Activated CD8-positive, alpha-beta T cell treated with anti-CD3 and anti-CD28 coated beads for 36 hours (primary cell): Measurements from ENCODE around the gene POMT2. TPM values are rescaled to one million over a fixed set of nuclear protein-coding genes. Genes with fewer than 3 reads are reported as not detected.

Experiments
- ATAC-seq: fragments of 200-7000 bp; cut with Tn5 transposase; one replicate; pipeline ENCODE4 v1.10.0; 2021; ENCODE audit warnings: mild to moderate bottlenecking, moderate library complexity
- CTCF ChIA-PET: fragments of 350-600 bp; sonication (Branson Sonifier 250); formaldehyde crosslinking; loops from one replicate; lab custom pipeline; 2021; ENCODE audit warnings: antibody characterized with exemption; lab: Charles Lee
- POLR2A ChIA-PET: fragments of 350-600 bp; sonication (Branson Sonifier 250); formaldehyde crosslinking; loops from one replicate; lab custom pipeline; 2021; ENCODE audit warnings: antibody characterized with exemption; lab: Charles Lee
- DNase-seq: peaks from one replicate; pipeline ENCODE4 v3.0.0-alpha.2; 2020
- H3K27ac Mint-ChIP-seq: one replicate; pipeline ENCODE4 v1.8.0; 2021; ENCODE audit warnings: mild to moderate bottlenecking, mixed read lengths
- H3K27me3 Mint-ChIP-seq: one replicate; pipeline ENCODE4 v1.8.0; 2021; ENCODE audit warnings: mixed read lengths
- H3K36me3 Mint-ChIP-seq: one replicate; pipeline ENCODE4 v1.8.0; 2021; ENCODE audit warnings: low read depth, mixed read lengths
- H3K4me1 Mint-ChIP-seq: one replicate; pipeline ENCODE4 v1.8.0; 2021; ENCODE audit warnings: low read depth, mixed read lengths
- H3K4me3 Mint-ChIP-seq: one replicate; pipeline ENCODE4 v1.8.0; 2021; ENCODE audit warnings: mild to moderate bottlenecking, moderate library complexity, mixed read lengths
- H3K9me3 Mint-ChIP-seq: one replicate; pipeline ENCODE4 v1.8.0; 2021; ENCODE audit warnings: mixed read lengths
- intact Hi-C: fragments of 100-400 bp; cut with micrococcal nuclease; formaldehyde crosslinking; loops from one replicate; pipeline ENCODE4 v1.10.0; 2022
- total RNA-seq, 2 experiments: library from RNA; stranded (reverse); gene quantifications; one replicate each; pipeline ENCODE4 v1.2.3, GENCODE V29; 2021
- TF ChIP-seq, protein P1 (sequence below): fragments of 200-600 bp; IDR thresholded peaks from one replicate; pipeline ENCODE4 v1.8.0; 2022; ENCODE audit warnings: antibody characterized with exemption, mild to moderate bottlenecking

POMT2 gene
- total RNA-seq, 2 experiments from 2014 or later, result 14.2 to 15.3 TPM

- intact Hi-C loops, result no loop called here
- no peak for DNase-seq
- no peak overlapping the region for H3K4me3 Mint-ChIP-seq
- ChIA-PET POLR2A (no interaction called here), CTCF (no interaction called here)
- TF ChIP-seq, protein P1, sequence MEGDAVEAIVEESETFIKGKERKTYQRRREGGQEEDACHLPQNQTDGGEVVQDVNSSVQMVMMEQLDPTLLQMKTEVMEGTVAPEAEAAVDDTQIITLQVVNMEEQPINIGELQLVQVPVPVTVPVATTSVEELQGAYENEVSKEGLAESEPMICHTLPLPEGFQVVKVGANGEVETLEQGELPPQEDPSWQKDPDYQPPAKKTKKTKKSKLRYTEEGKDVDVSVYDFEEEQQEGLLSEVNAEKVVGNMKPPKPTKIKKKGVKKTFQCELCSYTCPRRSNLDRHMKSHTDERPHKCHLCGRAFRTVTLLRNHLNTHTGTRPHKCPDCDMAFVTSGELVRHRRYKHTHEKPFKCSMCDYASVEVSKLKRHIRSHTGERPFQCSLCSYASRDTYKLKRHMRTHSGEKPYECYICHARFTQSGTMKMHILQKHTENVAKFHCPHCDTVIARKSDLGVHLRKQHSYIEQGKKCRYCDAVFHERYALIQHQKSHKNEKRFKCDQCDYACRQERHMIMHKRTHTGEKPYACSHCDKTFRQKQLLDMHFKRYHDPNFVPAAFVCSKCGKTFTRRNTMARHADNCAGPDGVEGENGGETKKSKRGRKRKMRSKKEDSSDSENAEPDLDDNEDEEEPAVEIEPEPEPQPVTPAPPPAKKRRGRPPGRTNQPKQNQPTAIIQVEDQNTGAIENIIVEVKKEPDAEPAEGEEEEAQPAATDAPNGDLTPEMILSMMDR, result no peak
- no peak for ATAC-seq
- no peaks in the 10 kb centered on the region for H3K36me3 Mint-ChIP-seq
- H3K9me3 Mint-ChIP-seq, result no peaks in the 10 kb centered on the region
- H3K4me1 Mint-ChIP-seq, result no peaks in the 10 kb centered on the region
- H3K27me3 Mint-ChIP-seq, result no peaks in the 10 kb centered on the region
- no peak overlapping the region for H3K27ac Mint-ChIP-seq
Observed at GRCh38 chr14:77243853-77244252, 76.8 kb downstream of the POMT2 start.

GRCh38 chr14:77242752-77243151 lies 77.9 kb downstream of the POMT2 start:
- H3K4me1 Mint-ChIP-seq, result no peaks in the 10 kb centered on the region
- intact Hi-C loops, result no loop called here
- ATAC-seq, result no peak
- H3K36me3 Mint-ChIP-seq, result no peaks in the 10 kb centered on the region
- no peak overlapping the region for H3K27ac Mint-ChIP-seq
- ChIA-PET CTCF (no interaction called here), POLR2A (no interaction called here)
- H3K4me3 Mint-ChIP-seq, result no peak overlapping the region
- TF ChIP-seq, protein P1, result no peak
- H3K9me3 Mint-ChIP-seq, result no peaks in the 10 kb centered on the region
- DNase-seq, result no peak
- no peaks in the 10 kb centered on the region for H3K27me3 Mint-ChIP-seq

GRCh38 chr14:77241955-77242354 lies 78.7 kb downstream of the POMT2 start:
- Mint-ChIP-seq H3K9me3 (no peaks in the 10 kb centered on the region), H3K4me3 (no peak overlapping the region), H3K36me3 (no peaks in the 10 kb centered on the region), H3K27me3 (no peaks in the 10 kb centered on the region), H3K4me1 (no peaks in the 10 kb centered on the region), H3K27ac (no peak overlapping the region)
- DNase-seq (no peak), ATAC-seq (no peak)
- ChIA-PET POLR2A (no interaction called here), CTCF (interaction anchor here (1.2 kb wide), 2 partner anchors 74 to 90 kb away, joined by 3 to 4 read pairs; no protein-coding TSS in a partner anchor)
- TF ChIP-seq, protein P1, result no peak
- intact Hi-C loops, result no loop called here

DNA sequence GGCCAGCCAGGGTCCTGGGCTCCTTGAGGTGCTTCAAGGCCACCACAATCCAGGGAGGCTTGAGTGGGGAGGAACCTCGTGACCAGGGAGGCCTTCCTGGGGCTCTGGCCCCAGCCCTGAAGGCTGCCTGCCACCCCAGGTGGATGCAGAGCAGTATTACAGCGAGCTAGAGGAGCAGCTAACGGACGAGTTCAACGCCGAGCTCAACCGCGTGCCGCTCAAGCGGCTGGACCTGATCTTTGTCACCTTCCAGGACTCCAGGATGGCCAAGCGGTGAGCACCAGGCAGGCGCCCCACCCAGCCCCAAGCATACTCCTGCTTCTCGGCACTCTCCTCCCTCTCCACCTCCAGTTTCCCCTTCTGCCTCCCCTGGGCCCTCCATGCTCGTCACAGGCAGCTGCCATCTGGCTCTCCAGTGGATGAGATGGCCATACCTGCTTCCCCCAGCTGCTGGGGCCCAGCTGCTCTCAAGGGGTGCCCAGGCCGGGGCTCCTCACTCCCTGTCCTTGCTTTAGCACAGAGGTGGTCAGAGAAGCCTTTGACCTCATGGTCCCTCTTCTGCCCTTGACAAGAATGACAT lies 80.3 kb downstream of the POMT2 start:
- ATAC-seq (no peak), DNase-seq (no peak)
- intact Hi-C loops, result no loop called here
- Mint-ChIP-seq H3K36me3 (no peaks in the 10 kb centered on the region), H3K27me3 (no peaks in the 10 kb centered on the region), H3K27ac (no peak overlapping the region), H3K9me3 (no peaks in the 10 kb centered on the region), H3K4me3 (no peak overlapping the region), H3K4me1 (no peaks in the 10 kb centered on the region)
- ChIA-PET CTCF (no interaction called here), POLR2A (interaction anchor here (1.4 kb wide), 1 partner anchor 38 kb away, joined by 3 read pairs; no protein-coding TSS in a partner anchor)
- TF ChIP-seq, protein P1, result no peak

DNA sequence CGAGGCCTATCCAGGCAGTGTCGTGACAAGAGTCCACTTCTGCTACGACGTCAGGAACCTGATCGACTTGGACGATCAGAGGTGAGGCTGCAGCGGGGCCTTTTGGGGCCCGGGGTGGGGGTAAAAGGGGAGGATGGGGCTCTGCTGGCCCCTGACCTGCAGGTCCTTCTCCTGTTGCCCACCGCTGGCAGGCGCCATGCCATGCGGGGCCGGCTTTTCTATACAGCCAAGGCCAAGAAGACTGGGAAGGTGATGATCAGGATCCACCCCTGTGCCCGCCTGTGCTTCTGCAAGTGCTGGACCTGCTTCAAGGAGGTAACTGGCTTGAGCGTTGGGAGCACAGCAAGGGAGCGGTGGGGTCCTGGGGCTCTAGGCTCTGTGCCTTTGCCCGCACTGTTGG lies 81.3 kb downstream of the POMT2 start:
- DNase-seq, result no peak
- ATAC-seq, result no peak
- Mint-ChIP-seq H3K36me3 (no peaks in the 10 kb centered on the region), H3K27me3 (no peaks in the 10 kb centered on the region), H3K9me3 (no peaks in the 10 kb centered on the region), H3K27ac (no peak overlapping the region), H3K4me3 (no peak overlapping the region), H3K4me1 (no peaks in the 10 kb centered on the region)
- ChIA-PET CTCF (interaction anchor here (1.4 kb wide), 1 partner anchor 87 kb away, joined by 5 read pairs; no protein-coding TSS in a partner anchor), POLR2A (interaction anchor here (1.4 kb wide), 1 partner anchor 37 kb away, joined by 3 read pairs; no protein-coding TSS in a partner anchor)
- intact Hi-C loops, result no loop called here
- TF ChIP-seq, protein P1, result no peak
